HG03432 (cell line): ENCODE data around the gene CWF19L1.
"Not testable (repeated sequence)": the region's sequence is repeated elsewhere in the genome, so short reads cannot be mapped to it uniquely, and the experiment has no call there.

Experiments used
- ATAC-seq: cut with Tn5 transposase; IDR thresholded peaks from one replicate; pipeline ENCODE4 v1.9.1; 2021; ENCODE audit warnings: mild to moderate bottlenecking, moderate library complexity; ENCODE audit not compliant: unreplicated experiment

The CWF19L1 gene

DNA sequence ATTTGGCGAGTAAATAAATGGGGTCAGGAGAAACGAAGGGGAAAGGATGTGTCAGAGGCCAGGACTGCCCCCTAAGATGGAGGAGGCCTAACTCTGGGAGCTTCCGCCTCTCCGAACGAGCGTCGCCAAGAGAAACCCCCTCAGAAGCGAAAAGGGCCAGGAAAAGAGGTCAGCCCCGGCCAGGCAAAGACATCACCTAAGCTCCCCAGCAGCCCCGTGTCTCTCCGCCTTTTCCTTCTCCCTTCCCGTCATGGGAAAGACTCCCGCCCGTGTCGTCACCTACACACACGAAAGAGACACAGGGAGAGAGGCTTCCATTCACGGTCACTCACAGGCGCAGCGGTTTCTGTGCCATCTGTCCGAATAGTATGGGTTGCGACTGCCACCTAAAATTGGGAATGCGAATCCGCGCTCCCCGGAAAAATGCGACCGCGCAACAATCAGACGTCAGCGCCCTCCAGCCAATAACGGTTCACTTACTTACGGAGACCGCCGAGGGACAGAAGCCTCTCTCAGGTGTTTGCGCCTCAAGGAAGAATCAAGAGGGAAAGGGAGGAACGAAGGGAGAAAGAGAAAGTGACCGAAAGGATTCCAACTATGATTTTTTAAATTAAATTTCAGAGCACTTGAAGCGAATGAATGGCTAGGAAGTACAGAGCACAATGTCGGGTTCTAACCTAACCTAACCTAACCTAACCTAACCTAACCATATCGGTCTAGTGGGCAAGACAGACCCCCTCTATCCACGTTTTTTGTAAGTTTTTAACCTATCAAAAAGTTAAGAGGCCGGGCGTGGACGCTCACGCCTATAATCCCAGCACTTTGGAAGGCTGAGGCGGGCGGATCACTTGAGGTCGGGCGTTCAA lies at the start of gene CWF19L1:
Gene CWF19L1 (minus strand): TSS at position 400 of the 866 bp plus-strand sequence. CDS start 45 bp downstream, at position 355.
- ATAC-seq, result peak; percentile 81

DNA sequence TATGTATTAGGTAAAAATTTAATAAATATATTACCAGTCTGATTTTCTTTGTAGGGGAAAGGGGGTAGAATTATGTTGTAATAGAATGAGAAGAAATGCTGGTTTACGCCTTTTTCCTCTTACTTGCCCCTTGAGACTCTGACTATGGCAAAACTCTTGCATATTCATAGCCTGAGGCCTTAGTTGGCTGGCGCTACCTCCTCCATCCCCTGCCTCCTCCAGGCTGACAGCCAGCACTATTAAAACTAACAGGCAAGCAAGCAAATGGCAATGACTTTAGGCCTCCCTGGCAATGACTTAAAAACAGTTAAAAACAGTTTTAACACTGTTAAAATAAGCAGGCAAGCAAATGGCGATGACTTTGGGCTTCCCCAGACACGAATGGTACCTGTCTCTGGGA lies 48.2 kb upstream of the CWF19L1 start:
- ATAC-seq, result no peak

DNA sequence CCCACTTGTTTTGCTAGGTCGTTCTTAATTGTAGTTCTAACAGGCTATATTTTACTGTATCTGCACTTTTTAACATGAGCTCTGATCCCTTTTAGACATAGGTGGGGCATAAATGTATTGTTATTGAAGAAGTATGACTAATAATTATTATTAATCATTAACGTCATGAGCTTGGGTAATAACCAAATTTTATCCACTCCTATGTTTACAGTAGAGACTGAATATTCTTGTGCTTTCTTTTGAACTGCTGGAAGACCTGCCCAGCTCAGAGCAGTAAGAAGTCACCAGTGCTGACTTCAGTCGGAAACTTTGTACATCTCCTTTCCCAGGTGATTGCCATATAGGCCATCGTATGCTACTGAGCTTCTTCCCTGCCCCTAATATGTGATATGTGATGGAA lies 43.9 kb upstream of the CWF19L1 start:
- ATAC-seq, result no peak

DNA sequence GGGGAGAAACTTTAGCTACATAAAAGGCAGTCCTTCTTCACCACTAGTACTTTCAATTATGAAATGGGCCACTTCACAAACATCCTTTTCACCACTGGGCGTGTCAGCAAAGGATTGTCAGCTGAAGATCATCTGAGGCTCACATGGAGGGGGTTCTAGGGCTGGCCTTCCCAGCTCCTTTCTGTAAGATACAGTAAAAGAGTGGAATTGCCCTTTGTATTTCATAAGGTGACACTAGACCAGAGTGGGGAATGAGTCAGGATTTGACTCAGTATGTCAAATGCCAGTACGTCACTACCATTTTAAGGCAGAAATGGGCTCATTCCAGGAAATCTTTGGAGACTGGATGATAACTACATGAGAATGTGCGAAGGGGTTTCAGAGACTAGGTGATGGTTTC lies 40.2 kb upstream of the CWF19L1 start:
- no peak for ATAC-seq

DNA sequence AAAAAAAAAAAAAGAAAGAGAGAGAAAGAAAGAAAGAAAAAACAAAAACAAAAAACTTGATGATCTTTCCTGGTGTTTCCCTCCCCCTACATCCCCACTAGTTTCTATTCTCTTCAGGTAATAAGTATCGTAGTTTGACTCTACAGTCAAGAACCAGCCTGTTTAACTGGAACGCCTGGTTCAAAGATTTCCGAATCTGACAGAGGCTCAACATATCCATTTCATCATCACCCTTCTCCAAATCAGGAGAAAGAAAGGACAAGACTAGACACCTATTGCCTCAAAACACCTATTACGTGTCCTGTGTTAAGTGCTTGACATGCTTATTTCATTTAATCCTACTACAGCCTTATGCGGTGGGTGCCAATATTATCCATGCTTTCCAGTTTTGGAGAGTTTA lies 39.4 kb upstream of the CWF19L1 start:
- no peak for ATAC-seq

DNA sequence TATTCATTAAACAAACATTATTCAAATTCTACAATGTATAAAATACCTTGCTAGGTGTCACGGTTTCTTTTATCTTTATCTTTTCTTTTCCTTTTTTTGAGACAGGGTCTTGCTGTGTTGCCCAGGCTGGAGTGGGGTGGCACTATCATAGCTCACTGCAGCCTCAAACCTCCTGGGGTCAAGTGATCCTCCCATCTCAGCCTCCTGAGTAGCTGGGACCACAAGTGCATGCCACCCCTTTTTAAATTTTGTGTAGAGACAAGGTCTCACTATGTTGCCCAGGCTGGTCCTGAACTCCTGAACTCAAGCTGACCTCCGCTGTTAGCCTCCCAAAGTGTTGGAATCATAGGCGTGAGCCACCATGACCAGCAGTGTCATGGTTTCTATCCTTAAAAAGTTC lies 37.0 kb upstream of the CWF19L1 start:
- no peak for ATAC-seq

DNA sequence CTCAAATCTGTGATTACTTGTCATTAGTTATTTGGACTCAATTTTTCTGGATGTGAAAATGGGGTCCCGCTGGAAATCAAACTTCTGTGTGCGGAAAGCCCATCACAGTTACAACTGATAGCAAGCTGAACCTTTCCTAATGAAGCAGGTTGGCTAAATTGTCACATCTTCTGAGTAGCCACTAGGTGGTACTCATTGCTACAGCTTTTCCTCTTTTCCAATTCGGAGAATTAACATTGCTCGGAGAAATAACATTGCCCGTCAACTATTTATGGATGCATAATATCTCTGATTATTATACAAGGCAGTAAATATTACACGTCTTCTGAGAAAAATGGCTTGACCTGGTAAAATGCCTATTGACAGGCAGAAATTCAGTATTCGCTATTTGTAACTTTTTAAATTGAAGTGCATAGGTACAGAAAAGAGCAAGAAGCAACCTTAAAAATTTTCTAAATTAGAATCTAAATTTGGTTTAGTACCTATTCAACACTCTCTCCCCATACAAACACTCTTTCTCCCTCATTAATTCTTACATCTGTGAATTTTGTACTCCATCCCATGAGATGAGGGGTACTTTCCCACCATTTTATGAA lies 36.4 kb upstream of the CWF19L1 start:
- no peak for ATAC-seq

DNA sequence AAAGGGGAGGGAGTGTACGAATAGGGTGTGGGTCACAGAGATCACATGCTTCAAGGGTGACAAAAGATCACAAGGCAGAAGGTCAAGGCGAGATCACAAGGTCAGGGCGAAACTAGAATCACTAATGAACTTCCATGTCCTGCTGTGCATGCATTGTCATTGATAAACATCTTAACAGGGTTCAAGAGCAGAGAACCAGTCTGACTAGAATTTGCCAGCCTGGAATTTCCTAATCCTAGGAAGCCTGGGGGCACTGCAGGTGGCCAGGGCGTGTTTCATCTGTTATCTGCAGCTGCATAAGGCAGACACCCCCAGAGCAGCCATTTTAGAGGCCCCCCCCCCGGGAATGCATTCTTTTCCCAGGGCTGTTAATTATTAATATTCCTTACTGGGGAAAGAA lies 33.7 kb upstream of the CWF19L1 start:
- ATAC-seq, result not testable (repeated sequence)

DNA sequence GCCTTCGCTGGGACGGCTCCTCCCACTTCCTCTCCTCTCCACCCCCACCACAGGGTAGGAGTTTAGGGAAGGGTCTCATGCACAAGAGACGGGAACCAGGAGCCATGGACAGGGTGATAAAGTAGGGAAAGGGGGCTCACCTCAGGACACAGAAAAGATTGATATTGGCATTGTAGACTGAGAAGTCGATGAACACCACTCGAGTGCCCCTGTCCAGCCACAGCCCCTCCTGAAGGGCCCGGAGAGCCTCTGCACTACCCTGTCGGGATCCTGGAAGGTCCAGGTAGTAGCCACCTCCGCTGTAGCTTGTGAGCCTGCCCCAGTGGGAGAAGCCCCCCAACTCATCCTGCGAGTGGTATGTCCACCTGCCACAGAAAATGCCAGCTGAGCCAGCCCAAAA lies 29.8 kb upstream of the CWF19L1 start:
- ATAC-seq, result no peak

DNA sequence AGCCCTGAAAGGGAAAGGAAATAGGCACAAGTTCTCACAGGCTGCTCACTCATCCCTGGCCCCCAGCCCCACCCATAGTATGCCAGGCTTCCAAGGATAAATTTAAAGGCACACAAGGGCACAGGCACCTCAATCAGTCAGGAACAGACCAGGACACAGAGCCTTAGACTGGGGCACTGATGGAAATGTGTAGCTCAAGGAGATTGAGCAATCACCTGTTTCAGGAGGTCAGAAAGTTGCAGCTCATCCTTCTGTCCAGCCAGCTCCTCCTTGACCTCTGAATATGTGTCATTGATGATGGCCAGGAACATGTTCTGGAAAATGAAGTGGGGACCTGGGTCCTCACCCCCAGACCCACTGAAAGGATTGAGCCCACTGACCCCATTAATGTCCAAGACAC lies 25.6 kb upstream of the CWF19L1 start:
- ATAC-seq, result no peak

DNA sequence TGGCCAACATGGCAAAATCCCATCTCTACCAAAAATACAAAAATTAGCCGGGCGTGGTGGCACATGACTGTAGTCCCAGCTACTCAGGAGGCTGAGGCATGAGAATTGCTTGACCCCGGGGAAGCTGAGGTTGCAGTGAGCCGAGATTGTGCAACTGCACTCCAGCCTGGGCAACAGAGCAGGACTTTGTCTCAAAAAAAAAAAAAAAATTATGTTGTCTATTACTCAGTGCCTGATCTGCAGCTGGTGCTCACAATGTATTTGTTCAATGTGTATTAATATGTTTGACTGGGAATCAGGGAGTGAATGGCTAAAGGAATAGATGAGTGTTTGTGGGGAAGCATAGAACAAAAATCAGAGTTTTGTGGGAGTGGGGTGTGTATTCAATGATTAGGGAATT lies 24.9 kb upstream of the CWF19L1 start:
- ATAC-seq, result not testable (repeated sequence)

DNA sequence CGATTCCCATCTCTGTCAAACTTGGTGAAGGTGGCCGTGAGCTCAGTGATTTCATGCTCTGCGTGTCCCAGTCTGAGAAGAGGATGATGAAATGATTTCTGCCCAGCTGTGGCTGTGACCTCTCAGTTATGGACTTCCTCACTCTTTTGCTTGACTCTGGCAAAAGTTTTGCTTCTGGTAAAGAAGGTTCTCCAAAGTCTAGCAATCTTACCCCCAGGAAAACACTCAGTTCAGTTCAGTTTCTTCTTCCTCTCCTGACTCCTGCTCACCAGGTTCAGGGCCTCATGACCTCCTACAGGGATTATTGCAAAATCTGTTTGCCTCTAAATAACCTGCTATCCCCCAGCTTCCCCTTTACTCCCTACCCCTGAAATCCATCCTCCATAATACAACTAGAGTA lies 23.9 kb upstream of the CWF19L1 start:
- no peak for ATAC-seq

DNA sequence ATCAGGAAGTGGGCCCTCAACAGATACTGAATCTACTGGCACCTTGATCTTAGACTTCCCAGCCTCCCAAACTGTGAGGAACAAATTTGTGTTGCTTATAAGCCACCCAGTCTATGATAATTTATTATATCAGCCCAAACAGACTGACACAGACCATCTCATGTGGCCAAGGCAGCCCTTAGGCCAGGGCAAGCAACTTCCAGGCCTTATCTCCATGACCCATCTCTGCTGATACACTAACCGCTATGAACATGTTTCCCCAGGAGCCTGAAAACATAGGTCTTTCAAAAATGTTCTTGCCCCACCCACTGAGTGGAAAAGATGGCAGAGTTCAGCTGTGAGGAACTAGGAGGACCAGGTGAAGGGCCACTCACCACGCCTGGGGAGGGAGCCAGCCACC lies 22.2 kb upstream of the CWF19L1 start:
- no peak for ATAC-seq

DNA sequence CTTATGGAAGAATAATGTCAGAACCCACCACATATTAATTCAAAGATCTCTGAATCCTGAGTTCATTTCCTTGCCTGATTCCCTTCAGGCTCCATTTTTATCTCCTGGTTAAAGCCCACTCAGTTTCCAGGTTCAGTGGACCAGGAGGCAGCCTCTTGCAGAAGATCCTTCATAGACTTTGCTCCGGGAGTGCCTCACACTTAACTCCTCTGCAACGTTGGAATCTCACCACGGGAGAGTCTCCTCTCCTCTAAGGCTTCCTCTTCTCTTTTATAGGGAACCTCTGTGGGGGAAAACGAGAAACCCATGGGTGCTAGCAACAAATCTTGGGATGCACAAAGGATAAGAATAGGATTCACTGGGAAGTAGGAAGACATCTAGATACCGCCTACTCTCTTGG lies 20.8 kb upstream of the CWF19L1 start:
- no peak for ATAC-seq

DNA sequence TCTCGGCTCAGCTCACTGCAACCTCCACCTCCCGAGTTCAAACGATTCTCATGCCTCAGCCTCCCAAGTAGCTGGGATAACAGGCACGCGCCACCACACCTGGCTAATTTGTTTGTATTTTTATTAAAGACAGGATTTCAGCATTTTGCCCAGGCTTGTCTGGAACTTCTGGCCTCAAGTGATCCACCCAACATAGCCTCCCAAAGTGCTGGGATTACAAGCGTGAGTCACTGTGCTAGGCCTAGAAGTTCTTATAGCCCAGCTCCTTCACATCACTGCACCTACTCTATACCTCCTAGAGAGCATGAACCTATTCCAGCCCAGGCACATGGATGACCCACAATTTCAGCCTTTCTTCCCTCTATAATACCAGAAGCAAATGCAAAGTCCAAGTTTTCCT lies 20.3 kb upstream of the CWF19L1 start:
- no peak for ATAC-seq

DNA sequence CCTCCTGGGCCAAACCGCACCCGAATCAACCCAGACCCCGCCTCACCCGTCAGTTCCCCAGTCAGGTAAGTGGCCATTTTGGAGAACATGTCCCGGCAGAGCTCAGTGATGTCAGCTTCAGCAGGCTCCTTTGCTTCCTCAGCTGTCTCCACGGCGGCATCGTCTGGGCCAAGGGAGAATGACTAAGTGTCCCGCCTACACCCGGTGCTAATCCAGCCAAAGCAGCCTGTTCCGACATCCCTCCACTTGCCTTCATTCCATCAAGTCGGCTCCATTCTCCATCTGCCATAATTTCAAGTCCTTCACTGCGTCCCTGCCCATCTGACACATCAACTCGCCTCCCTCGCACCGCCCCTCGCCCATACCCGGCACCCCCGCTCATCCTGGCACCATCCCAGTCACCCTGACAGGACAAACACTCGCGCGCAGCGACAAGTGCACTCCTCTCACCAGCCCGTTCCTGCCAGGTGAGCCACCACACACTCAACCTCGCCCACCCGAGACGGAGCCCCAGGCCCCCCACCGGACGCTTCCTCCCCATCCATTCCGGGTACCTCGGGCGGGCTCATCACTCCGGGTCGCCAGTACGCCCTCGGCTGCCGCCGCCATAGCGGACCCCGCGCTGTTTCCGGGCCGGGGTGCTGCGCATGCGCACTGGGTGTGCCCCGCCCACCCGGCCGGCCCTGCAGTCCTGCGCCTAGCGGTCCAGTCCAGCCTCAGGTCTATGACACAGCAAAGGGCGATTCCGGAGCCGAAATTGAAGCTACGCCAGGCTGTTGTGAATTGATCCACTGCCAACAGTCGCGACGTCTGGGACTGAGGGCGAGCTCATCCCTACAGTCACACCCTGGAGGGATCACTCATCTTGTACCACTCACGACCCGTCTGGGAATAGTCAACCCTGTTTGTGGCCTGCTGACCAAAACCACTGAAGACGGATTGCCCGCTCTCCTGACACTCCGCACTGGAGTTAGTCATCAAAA lies 18.9 kb upstream of the CWF19L1 start, which contains the start of gene BLOC1S2:
Gene BLOC1S2 (minus strand): TSS at position 630 of the 983 bp plus-strand sequence. CDS start 21 bp downstream, at position 609.
- ATAC-seq, result peak; percentile 94

DNA sequence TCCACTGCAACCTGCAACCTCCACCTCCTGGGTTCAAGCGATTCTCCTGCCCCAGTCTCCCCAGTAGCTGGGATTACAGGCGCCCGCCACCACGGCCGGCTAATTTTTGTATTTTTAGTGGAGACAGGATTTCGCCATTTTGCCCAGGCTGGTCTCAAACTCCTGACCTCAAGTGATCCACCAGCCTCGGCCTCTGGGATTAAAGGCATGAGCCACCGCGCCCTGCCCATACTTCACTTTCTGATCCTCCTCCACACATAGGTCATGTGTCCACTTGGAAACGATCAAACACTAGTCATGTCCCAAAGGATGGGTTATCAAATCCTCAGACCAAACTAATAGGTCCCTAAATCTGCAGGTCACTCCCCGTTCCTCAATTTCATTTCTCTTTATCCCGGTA lies 17.9 kb upstream of the CWF19L1 start:
- not testable (repeated sequence) for ATAC-seq

DNA sequence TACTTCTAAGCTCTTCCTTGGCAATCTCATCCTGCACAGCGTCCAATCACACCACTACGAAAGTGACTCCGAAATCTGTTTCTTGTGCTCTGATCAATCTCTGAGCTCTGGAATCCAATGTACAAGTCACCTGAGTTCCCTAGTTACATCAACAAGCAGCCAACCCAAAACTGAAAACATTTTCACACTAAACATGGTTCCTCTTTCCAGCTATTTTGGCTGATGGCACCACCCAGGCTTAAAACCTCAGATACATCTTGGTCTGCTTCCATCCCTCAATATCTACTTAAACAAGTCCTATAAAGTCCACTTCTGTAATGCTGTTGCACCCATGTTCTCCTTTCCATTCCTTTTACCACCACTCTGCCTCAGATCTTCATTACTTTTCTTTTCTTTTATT lies 15.5 kb upstream of the CWF19L1 start:
- ATAC-seq, result no peak

DNA sequence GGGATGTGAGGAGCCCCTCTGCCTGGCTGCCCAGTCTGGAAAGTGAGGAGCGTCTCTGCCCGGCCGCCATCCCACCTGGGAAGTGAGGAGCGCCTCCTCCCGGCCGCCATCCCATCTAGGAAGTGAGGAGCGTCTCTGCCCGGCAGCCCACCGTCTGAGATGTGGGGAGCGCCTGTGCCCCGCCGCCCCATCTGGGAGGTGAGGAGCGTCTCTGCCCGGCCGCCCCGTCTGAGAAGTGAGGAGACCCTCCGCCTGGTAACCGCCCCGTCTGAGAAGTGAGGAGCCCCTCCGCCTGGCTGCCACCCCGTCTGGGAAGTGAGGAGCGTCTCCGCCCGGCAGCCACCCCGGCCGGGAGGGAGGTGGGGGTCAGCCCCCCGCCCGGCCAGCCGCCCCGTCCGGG lies 9.5 kb upstream of the CWF19L1 start:
- ATAC-seq, result not testable (repeated sequence)

DNA sequence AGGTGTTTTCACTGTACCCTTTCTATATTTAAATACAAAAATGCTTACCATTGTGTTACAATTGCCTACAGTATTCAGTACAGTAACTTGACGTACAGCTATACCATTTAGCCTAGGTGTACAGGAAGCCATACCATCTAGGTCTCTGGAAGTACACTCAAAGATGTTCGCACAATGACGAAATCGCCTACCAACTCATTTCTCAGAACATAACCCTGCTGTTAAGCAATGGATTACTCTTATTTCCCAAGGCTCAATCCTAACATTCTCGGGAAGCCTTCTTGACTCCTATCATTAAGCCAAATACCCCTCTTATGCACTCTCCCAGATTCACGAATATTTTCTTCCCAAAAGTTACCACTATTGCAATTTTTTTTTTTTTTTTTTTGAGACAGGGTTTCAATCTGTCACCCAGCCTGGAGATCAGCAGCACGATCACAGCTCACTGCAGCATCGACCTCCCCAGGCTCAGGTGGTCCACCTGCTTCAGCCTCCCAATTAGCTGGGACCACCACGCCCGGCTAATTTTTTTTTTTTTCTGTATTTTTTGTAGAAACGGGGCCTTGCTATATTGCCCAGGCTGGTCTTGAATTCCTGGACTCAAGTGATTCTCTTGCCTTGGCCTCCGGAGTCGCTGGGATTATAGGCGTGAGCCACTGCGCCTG lies 1.5 kb downstream of the CWF19L1 start:
- no peak for ATAC-seq

DNA sequence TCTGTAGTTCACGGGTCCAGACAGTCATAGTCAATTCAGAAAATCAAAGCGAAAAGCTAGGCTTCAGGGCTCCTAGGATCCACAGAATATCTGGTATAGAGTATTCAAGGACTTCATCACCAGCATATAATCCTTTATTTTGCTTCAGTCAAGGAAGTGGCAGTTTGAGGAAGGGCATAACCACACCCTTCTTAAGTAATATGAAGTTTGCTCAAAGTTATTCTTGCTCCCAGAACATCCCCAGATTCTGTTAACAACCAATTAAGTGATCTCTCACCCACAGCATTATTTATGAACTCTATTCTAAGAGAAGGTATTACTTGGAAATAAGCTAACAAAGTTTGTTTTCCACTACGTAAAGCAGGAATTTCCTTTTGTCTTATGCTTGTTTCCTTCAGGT lies 13.2 kb downstream of the CWF19L1 start:
- no peak for ATAC-seq
